ENCODE measurements around the gene BTNL9. TPM values are rescaled to one million over a fixed set of nuclear protein-coding genes. Genes with fewer than 3 reads are reported as not detected.
"Not testable (repeated sequence)": the region's sequence is repeated elsewhere in the genome, so short reads cannot be mapped to it uniquely, and the experiment has no call there.

Gene BTNL9
- total RNA-seq, 1 donor from 2014 or later = 37.8 TPM

DNA sequence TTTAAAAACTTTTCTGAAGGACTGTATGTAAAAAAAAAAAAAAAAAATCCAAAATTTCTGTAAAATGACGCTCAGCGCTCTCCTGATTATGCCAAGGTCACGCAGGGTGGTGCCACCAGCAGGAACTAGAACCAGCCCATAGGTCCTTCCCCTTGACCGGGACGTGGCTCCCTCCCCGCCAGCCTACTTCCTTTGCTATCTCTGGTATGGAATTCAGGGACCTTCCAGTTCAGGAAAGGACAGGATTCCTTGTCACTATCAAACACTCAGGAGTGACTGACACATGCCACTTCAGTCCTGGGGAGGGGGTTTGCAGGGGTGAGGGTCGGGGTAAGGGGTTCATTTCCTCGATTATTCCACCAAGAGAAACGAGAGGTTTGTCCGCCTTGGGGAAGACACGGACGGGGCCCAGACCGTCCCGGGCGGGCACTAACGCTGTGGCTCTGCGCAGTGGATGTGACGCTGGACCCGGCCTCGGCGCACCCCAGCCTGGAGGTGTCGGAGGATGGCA, 18.8 kb downstream of the BTNL9 start:
- intact Hi-C loops (cut with micrococcal nuclease) = no loop called here
- ATAC-seq = no peak
- no peak for DNase-seq

DNA sequence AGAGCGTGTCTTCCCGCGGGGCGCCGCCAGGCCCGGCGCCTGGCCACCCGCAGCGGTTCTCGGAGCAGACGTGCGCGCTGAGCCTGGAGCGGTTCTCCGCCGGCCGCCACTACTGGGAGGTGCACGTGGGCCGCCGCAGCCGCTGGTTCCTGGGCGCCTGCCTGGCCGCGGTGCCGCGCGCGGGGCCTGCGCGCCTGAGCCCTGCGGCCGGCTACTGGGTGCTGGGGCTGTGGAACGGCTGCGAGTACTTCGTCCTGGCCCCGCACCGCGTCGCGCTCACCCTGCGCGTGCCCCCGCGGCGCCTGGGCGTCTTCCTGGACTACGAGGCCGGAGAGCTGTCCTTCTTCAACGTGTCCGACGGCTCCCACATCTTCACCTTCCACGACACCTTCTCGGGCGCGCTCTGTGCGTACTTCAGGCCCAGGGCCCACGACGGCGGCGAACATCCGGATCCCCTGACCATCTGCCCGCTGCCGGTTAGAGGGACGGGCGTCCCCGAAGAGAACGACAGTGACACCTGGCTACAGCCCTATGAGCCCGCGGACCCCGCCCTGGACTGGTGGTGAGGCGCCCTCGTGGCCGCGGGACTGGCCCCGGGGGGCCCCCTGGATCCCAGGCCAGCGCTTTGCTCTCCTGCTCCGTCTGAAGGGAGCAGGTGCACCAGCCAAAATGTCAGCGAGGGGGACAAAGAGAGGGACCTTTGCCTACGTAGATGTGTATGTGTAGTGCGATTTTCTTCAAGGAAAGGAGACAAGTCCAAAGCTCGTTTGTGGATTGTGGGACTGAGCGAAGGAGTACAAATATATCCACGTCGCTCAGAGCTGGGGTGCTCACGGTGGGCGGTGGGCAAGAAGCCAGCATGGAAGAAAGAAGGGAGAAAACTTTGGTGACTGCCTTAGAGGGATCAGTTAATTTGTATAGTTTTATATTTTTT, 19.5 kb downstream of the BTNL9 start:
- DNase-seq (no peak), ATAC-seq (no peak)
- intact Hi-C loops (cut with micrococcal nuclease) = no loop called here

DNA sequence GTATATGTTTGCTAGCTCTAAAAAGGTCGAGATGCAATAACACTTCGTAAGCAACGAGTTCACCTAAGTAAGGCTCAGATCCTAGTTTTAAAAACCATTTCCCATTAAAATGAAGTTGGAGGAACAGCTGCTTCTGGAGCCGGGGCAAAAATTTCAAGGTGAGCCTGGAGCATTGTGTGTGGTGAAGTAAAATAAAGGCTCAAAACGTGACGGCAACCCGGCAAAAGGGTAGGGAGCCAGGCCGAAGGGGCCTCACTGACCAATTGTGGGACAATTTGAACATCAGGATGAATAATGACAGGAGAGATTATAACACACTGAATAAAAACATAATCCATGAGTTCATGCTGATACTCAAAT, 20.1 kb downstream of the BTNL9 start:
- intact Hi-C loops (cut with micrococcal nuclease) = no loop called here
- ATAC-seq = no peak
- DNase-seq = no peak

DNA sequence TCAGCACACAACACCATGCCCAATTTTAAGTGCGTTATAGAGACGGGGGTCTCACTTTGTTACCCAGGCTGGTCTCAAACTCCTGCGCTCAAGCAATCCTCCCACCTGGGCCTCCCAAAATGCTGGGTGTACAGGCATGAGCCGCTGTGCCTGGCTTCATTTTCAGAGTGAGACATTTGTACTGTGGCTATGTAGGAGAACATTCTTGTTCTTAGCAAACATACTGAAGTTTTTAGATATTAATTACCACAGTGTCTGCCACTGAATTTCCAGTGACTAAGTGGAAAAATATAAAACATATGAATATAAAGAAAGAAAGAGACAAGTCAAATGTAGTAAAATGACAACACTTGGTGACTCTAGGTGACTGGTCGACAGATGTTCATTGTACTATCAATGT, 20.9 kb downstream of the BTNL9 start:
- intact Hi-C loops (cut with micrococcal nuclease) = no loop called here
- ATAC-seq (no peak), DNase-seq (no peak)

DNA sequence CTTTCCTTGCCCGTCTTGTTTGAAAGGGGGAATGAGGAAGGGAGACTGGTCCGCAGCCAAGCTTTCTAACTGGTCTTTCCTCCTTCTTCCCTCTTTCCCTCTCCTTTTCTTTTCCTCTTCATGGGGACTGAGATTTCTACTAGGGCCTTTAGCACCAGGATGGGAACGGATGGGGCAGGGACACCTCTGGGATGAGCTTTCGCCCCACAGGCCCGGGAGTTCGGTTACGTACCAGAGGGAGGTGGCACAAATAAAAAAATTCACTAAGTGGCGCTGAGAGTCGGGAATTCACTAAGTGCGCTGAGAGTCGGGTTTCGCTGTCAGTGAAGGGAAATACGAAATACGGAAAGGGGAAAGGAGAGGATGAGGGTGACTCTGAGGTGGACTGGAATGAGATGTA, 21.6 kb downstream of the BTNL9 start:
- no peak for ATAC-seq
- no peak for DNase-seq
- intact Hi-C loops (cut with micrococcal nuclease) = no loop called here

DNA sequence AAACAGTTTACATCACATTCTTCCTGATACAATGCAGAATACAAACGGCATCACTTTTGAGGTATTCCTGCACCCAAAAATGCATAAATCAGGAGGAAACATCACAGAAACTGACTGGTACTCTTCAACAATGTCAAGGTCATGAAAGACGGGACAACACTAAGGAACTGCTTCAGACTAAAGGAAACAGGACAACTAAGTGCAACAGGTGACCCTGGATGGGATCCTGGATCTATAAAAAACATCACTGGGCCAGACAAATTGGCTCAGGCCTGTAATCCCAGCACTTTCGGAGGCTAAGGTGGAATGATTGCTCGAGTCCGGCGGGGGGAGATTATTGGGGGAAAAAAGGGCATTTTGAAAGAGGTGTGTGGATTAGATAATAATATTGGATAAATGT, 22.6 kb downstream of the BTNL9 start:
- DNase-seq (no peak), ATAC-seq (no peak)
- intact Hi-C loops (cut with micrococcal nuclease) = no loop called here

DNA sequence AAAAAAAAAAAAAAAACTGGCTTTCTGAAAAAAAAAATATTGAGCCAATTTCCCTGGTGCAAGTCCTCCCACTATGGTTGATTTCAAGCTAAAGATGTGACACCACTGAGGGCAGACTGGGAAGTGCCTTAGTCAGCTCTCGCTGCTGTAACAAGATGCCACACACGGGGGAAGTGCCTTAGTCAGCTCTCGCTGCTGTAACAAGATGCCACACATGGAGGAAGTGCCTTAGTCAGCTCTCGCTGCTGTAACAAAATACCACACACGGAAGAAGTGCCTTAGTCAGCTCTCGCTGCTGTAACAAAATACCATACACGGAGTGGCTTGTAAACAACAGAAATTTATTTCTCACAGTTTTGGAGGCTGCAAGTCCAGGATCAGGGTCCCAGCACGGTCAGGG, 23.4 kb downstream of the BTNL9 start:
- ATAC-seq (no peak), DNase-seq (no peak)
- intact Hi-C loops (cut with micrococcal nuclease) = no loop called here

DNA sequence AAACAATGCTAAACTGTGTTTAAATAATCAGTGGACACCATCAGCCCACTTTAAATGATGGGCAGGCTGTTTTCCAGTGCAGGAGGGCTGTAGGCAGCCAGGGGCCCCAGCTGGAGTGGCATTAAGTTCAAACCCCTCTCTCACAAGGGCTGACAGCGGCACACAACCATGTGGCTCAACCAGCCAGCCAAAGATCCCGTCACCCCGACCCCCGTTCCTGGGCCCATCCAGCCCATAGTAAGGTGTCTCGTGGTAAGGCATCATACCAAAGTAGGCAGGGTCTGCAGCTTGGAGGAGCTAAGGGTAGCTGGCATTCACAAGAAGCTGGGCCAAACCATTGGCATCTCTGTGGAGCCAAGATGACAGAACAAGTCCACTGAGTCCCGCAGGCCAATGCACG, 24.9 kb downstream of the BTNL9 start:
- DNase-seq (no peak), ATAC-seq (no peak)
- intact Hi-C loops (cut with micrococcal nuclease) = no loop called here

DNA sequence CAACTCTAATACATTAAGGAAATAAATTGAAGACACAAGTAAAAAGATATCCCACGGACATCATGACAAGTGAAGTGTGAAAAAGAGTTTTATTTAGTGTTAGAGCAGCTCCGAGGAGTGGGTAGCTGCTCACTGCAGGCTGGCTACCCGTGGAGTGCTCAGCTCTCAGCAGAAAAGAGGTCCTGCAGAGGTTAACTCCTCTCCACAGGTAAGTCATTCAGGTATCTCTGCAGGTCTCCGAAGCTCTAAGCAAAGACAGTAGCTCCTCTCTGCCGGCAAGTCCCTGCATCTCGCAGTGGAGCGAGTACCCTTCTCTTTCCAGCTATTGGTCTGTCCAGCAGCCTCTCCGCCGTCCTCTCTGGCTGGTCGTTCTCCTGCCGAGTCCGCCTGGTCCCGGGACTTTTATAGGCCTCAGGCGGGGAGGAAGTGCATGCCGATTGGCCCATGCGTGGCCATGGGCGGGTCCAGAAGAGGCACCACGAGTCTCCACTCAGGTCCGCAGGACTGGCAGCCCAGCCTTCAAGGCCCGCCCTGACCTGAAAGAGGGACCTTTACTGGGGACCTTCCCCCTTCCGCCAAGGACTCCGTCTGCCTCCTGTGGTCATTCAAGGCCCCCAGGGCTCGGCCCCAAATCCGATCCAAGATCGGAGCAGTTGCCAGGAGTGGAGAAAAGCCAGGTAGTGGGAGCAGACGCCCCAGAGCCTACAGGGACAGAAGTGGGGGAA, 29.9 kb downstream of the BTNL9 start:
- DNase-seq (no peak), ATAC-seq (no peak)
- intact Hi-C loops (cut with micrococcal nuclease) = no loop called here

DNA sequence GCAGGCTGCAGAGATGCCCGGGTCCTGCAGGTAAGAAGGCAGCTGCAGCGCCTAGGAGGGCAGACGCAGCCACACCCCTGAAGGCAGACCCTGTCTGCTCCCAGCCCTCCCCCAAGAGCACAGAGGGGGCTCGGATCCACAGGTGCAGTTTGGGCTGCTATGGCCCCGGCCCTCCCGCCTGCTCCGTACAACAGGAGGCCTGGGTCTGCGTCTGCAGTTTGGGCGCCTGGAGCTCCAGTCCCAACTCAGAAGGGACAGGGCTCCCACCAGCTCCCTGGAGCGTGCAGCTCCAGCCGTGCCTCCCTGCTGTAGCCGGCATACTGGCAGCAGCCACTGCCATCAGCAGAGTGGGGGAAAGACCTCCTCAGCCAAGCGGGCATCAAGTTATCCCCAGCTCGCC, 30.5 kb downstream of the BTNL9 start:
- no peak for ATAC-seq
- DNase-seq = no peak
- intact Hi-C loops (cut with micrococcal nuclease) = no loop called here

DNA sequence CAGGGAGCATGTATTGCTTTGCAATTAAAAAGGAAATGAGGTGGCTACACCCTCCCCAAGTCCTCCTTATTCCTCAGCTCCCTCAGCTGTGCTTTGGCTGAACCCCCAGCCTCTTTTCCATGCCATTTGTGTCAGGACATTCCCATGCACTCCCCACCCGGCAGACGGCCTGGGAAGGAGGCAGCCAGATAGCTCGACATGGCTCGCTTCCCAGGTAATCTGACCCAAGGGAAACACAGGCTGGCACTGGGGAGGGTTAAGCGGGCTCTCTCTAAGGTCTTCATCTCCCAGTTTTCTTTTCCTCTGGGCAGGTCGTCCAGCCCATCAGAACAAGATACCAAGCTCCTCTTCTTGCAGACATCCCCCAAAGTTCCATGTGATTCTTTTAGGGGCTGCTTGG, 31.2 kb downstream of the BTNL9 start:
- DNase-seq (no peak), ATAC-seq (no peak)
- intact Hi-C loops (cut with micrococcal nuclease) = no loop called here

DNA sequence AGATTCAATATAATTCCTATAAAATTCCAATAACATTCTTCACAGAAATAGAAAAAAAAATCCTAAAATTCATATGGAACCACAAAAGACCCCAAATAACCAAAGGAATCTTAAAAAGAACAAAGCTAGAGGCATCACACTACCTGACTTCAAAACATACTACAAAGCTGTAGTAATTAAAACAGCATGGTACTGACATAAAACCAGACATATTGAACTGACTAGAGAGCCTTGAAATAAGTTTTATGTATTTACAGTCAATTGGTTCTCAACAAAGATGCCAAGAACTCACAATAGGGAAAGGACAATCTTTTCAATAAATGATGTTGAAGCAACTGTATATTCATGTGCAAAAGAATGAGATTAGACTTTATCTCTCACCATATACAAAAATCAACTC, 36.9 kb downstream of the BTNL9 start:
- ATAC-seq (no peak), DNase-seq (no peak)
- intact Hi-C loops (cut with micrococcal nuclease) = no loop called here

DNA sequence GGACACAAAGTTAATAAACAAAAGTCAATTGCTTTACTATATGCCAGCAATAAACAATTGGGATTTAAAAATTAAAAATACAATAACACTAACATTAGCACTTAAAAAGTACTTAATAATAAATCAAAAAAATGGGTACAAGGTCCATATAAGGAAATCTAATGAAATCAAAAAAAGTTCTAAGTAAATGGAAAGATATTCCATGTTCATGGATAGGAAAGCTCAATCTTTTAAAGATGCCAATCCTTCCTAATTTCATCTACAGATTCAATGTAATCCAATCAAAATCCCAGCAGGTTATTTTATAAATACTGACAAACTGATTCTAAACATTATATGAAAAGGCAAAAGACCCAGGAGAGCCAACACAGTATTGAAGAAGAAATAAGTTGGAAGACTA, 41.9 kb downstream of the BTNL9 start:
- ATAC-seq (no peak), DNase-seq (no peak)
- intact Hi-C loops (cut with micrococcal nuclease) = no loop called here

DNA sequence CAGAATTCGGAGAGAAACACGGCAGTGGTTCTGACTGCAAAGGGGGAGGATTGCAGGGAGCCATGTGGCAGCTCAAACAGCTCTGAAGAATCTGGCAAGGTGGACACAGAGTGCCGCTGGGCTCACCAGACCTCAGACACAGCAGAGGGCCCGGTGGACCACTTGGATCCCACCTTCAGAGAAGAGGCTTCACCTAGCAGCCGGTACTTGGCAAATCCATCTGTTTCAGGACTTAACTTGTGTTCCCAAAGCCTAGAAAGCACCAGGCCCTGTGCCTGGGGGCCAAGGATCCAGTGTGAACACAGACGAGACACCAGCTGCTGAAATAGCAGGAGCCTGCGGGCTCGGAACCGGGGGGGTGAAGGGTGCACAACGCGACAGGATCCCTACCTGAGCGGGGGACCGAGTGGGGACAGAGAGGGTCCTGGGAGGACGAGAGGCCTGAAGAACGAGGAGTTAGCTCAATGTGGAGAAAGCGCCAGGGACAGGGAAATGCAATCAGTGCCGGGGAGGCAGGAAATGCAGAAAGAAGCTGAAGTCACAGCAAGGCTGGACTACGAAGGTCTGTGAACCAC, 44.6 kb downstream of the BTNL9 start:
- no peak for ATAC-seq
- DNase-seq = no peak
- intact Hi-C loops (cut with micrococcal nuclease) = no loop called here

DNA sequence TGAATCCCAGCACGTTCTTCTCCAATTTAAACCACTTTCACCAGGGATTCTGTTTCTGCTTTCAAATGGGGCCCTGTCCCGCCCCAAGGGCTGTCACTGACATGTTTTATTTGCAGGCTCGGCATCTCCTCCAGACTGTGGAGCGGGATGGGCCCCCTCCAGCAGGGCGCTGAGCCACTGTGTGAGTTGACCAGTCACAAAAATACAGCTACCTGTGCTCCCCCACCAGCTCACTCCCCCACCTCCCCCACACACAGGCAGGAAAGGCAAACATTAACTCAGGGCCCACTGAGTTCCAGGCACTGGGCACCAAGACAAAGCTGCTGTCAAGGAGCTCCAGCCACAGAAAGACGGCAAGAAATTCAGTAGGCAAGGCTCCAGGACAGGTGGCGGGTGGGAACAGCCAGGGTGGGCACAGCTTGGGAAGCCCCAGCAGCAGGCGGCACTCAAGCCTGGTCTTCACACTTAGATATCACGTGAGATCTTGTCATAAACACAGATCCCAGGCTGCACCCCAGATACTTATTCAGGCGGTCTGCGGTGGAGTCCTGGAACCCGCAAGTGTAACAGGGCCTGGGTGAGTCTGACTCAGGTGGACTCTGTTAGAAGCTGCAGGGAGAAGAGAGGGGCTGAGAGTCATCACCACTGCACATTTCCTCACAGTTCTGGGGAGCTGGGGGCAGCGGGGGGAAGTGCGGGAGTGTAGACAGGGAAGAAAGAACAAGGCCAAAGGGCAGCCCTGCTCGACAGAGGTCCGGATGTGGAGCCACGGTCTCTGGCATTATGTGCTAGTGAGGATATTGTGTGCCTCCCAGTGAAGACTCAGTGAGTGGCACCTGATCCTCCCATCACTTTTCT, 46.2 kb downstream of the BTNL9 start:
- ATAC-seq = no peak
- no peak for DNase-seq
- intact Hi-C loops (cut with micrococcal nuclease) = no loop called here

DNA sequence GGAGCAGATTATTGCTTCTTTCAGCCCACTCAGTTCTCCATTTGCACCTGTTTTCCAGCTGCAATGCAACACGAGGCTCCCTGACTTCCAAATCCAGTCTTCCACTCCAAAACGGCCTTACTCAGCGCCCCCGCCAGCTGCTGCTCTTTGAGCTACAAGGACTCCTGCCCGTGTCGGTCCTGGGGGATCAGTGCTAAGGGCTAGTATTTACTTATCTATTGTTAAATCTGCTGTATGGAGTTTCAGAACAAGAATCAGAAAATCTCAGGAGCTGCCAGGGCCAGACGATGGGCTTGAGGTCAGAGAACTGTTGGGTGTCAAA, 46.8 kb downstream of the BTNL9 start:
- intact Hi-C loops (cut with micrococcal nuclease) = no loop called here
- no peak for ATAC-seq

DNA sequence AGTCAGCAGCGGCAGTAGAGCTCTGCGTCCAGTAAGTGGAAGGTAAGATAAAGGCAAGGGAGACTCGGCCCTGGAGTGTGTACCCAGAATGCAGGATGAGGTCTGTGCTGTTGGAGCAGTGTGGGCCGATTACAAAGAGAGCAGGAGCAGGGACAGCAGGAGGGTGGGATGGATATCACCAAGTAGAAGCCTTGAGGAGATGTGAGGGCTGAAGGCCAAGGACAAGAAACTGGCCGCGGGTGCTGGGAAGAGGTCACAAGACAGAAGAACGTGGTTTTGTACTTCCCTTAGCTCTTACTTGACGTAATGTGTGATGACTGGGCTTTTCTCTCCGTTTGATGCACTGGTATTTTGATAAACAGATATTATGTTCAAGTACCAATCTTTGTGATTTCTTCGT, 47.2 kb downstream of the BTNL9 start:
- DNase-seq (no peak), ATAC-seq (no peak)
- intact Hi-C loops (cut with micrococcal nuclease) = no loop called here

More for the DNA sequence above, 46.8 kb downstream of the BTNL9 start:
- DNase-seq = no peak

DNA sequence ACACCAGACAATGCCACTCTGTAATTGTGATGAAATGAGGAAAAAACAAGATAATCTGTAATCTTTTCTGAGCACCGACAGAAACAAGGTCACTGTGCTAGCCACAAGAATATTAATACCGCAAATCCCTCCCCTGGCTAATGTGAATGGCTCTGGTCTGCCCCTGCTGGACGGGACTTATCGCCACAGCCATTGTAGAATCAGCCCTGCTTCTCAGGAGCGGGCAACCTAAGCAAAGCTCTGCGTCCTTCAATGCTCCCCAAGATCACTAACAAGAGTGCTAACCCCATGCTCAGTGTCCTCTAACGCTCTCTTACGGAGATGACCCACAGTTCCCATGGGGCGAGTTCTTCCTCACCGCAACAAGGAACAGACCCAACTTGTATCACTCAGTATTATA, 48.2 kb downstream of the BTNL9 start:
- intact Hi-C loops (cut with micrococcal nuclease) = no loop called here
- DNase-seq (no peak), ATAC-seq (no peak)

DNA sequence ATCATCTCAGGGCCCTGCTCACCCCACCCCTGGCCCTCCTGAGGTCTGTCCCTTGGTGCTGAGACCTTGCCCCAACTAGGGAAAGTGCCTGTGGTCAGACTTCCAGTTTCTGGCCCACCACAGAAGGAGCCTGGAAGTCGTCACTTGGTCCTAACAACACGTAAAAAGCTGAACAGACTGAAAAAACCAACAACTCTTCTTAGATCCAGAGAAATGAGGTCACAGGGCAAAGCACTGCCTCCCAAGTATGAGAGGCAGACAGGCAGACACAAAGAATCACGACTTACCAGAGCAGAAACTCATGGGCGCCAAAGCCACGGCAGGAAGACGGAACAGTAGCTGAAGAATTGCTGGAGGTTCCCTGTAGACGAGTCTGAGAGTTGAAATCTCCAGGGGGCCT, 52.4 kb downstream of the BTNL9 start:
- ATAC-seq = no peak
- no peak for DNase-seq
- intact Hi-C loops (cut with micrococcal nuclease) = no loop called here

DNA sequence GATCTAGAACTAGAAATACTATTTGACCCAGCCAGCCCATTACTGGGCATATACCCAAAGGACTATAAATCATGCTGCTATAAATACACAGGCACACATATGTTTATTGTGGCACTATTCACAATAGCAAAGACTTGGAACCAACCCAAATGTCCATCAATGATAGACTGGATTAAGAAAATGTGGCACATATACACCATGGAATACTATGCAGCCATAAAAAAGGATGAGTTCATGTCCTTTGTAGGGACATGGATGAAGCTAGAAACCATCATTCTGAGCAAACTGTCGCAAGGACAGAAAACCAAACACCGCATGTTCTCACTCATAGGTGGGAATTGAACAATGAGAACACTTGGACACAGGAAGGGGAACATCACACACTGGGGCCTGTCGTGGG, 55.1 kb downstream of the BTNL9 start:
- DNase-seq; intact Hi-C loops (cut with micrococcal nuclease); ATAC-seq: not testable (repeated sequence)

Measured in left ventricle myocardium superior (tissue), 1 donor.